NK-92 treated with Interleukin-12 subunit alpha and Interleukin-12 subunit beta, amount 100 ng/mL, for 24 hours (cell line): Measurements from ENCODE around the gene ANKRD28.

Source experiments
- DNase-seq: peaks from one replicate; lab custom pipeline; 2025; lab: John Stamatoyannopoulos, UW

The ANKRD28 gene

GRCh38 chr3:15723624-15723884, 74.2 kb downstream of the ANKRD28 start:
- DNase-seq: no peak

GRCh38 chr3:15722877-15723623, 74.7 kb downstream of the ANKRD28 start:
- no peak for DNase-seq

DNA sequence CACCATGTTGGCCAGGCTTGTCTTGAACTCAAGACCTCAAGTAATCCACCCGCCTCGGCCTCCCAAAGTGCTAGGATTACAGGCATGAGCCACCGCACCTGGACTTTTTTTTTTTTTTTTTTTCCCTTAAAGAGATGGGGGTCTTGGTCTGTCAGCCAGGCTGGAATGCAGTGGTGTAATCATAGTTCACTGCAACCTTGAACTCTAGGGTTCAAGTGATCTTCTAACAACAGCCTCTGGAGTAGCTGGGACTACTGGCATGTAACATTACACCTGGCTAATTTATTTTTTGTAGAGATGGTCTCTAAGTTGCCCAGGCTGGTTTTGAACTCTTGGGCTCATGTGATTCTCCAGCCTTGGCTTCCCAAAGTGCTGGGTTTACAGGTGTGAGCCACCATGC, 81.6 kb downstream of the ANKRD28 start:
- DNase-seq: no peak

DNA sequence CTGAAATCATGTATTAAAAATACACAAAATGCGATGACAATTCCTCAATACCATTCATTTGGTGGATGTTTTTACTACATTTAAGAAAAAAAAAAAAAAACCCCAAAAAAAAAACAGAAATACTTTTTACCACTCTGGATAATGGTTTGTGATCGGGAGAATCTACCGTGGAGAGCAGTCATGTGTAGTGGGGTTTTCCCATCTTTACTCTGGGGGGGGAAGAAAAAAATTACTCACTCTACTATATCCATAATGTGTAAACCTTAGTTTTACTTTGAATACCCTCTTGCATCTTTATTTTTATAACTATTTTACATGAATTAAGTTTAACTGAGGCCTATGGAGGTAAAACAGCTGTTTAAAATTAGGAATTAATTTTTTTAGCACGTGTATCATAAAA, 83.3 kb downstream of the ANKRD28 start:
- DNase-seq: no peak

GRCh38 chr3:15713364-15713763, 84.4 kb downstream of the ANKRD28 start:
- no peak for DNase-seq

DNA sequence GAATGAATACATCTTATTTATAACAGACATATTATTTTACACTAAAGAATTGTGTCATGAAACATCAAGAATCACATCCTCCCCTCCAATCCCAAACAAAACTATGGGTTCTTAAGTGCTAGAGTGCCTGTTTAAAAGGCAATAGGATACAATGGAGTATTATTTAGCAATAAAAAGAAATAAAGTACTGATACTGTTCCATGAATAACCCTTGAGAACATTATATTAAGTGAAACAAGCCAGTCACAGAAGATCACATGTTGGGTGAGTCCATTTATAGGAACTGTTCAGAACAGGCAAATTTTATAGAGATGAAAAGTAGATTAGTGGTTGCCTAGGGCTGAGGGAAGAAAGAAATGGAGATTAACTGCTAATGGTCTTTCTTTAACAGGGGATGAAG, 86.5 kb downstream of the ANKRD28 start:
- no peak for DNase-seq

- no peak for DNase-seq
Observed at GRCh38 chr3:15708882-15709677, 88.7 kb downstream of the ANKRD28 start.

DNA sequence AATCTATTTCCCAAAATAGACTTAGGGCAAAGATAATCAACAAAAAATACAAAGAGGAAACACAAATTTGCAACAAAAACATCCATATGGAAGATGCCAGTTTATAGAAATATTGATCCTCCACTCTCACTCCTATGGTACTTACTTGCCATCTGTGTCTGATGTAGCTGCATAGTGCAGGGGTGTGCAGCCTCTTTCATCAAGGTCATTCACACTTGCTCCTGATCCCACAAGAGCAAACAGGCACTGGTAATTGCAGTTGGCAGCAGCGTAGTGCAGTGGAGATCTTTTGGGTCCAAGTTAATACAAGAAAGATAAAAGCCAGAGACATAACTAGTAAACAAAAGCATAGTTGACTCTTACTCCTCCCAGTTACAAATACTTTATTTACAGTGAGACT, 90.0 kb downstream of the ANKRD28 start:
- DNase-seq: no peak

GRCh38 chr3:15703346-15703745, 94.4 kb downstream of the ANKRD28 start:
- no peak for DNase-seq

- no peak for DNase-seq
Observed at GRCh38 chr3:15694628-15695027, 103.2 kb downstream of the ANKRD28 start.

GRCh38 chr3:15693355-15693754, 104.4 kb downstream of the ANKRD28 start:
- DNase-seq: no peak

DNA sequence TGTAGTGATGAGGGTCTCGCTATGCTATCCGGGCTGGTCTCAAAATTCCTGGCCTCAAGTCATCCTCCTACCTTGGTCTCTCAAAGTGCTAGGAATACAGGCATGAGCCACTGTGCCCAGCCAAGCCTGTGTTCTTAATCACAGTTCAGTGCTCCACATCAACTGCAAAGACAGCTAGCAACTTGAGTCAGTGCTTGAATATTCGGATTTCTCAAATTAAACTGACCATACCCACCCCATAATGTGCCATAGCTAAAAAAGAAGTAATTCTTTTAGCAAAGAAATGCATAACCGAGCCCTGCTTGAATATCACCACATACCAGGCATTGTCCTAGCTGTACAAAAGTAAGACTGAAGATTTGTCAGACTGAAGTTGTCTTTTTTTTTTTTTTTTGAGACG, 107.0 kb downstream of the ANKRD28 start:
- DNase-seq: no peak

GRCh38 chr3:15690230-15690629, 107.5 kb downstream of the ANKRD28 start:
- no peak for DNase-seq

GRCh38 chr3:15685927-15686326, 111.9 kb downstream of the ANKRD28 start:
- DNase-seq: no peak

DNA sequence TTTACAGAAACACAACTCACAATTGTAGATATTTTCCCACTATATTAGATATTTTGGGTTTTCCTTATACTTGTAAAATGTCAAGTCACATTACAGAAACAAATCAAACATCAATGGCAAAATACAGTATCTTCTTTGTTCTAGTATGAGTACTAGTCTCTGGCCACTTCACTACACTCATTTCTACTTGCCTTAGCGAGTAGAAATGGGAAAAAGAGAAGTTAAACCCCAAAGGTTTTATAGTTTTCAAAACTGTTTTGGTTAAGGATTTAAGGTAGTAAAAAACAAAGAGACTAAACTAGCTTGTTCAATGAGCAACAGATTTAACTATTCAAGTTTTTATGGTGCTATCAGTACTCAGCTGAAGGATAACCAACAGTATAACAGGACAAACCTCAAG, 114.5 kb downstream of the ANKRD28 start:
- no peak for DNase-seq

- no peak for DNase-seq
Observed at GRCh38 chr3:15682561-15683185, 115.1 kb downstream of the ANKRD28 start.

DNA sequence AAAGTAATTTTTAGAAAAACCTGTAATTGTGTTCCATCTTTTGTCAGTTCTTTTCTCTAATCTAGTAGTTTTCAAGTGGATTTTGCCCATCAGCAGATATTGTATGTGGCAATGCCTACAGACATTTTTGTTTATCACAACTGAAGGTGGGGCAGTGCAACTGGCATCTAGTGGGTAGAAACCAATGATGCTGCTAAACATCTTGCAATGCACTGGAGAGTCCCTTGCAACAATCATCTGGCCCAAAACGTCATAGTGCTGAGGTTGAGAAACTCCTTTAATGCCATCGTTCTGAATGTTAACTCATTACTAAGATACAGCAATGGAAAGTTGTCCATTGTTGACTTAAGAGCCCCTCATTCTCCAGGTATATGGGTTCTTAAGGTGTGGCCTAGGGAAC, 116.1 kb downstream of the ANKRD28 start:
- DNase-seq: no peak

DNA sequence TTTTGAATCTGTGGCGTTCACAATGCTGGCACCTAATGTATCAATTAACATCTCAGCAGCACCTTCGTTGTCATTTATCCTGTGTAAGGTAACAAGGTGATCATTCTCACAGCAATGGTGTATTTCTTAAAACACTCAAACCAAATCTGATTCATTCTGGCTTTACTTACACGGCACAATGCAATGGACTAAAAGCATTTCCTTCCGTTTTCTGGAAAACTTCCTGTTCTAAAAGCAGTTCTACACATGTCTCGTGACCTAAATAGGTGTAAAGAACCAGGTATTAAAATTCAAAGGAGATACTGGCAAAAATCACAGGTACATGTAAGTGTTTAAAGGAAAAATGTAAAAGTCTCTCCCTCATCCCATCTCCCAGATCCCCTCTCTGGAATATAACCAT, 118.5 kb downstream of the ANKRD28 start:
- DNase-seq: no peak

DNA sequence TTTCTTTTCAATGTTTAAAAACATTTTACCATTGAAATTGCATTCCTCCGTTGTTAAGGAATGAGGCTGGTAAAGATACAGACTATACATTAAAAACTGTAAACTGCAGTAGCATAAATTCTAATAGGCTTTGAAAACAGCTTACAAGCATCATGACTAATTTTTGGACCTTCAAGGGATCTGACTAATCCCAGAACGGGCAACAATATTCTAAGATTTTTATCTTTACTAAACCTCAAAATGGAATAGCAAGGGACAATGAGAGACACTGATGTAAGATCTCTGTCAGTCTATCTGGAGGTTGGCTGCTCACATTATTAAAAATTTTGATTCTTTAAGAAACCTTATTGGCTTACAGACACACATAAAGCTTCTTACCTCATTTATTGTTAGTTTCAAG, 121.5 kb downstream of the ANKRD28 start:
- no peak for DNase-seq

DNA sequence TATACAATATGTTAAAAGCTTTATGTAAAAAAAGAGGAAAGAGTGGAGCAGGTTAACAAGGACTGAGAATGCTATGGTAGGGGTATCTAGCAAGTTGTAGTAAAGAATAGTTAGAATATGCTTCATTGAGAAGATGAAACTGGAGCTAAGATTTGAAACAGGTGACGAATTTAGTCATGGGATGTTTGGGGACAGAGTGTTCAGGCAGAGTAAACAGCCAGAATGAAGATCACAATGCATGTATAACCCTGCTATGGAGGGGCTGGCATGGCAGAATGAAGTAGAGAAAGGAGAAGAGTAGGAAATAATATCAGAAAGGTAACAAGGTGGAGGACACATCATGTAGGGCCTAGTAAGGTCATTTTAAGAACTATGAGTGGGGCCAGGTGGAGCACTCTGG, 124.2 kb downstream of the ANKRD28 start:
- no peak for DNase-seq

DNA sequence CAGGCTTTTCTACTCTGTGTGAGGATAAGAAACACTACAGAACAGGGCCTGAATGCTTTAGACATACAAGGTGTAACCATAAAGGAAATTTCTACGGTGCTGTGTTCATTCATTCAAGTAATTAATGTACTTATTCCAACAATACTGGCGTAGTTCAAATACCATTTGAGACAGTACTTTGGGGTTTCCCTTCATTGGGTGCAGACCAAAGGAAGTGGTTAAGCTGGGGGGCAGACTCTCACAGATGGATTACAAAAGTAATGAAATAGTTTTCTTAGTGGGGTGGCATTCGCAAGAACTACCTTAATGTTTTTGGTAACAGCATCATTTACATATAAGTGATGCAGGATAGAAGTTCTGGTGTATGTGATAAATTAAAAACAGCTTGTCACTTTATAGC, 130.3 kb downstream of the ANKRD28 start:
- peak; percentile 13 for DNase-seq

GRCh38 chr3:15666277-15666676, 131.5 kb downstream of the ANKRD28 start:
- no peak for DNase-seq

DNA sequence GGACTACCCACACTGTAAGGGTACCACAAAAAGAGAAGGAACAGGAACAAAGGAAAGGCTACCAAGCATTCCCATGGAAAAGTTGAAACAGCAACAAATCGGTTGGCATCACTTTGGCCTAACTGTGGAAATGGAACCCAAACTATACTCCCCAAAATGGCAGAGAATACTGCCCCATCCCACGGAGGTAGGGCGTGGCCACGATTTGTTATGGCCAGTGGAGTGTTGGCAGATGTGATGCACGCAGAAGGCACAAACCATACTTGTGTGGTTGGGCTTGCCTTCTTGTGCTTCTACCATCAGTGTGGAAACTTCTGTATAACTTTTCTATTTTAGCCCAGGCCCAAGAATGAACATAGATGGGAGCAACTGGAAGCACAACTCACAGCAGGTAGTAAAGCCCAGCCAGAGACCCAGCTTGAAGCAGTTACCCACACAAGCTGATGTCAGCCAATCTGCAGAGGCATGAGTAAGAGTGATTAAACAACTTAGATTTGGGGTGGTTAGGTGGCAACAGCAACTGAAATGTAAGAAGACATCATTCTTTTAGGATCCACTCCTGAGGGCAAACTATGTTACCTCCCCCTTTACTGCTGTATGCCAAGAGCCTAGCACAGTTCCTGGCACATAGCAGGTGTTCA, 132.1 kb downstream of the ANKRD28 start:
- DNase-seq: no peak
